H1 (cell line): ENCODE results near the gene NOX5. TPM values are rescaled to one million over a fixed set of nuclear protein-coding genes. Genes with fewer than 3 reads are reported as not detected.

Source experiments
- CTCF ChIA-PET: fragments of 300-600 bp; sonication (Branson Sonifier 250); formaldehyde crosslinking; loops from one replicate; lab custom pipeline; 2021; ENCODE audit not compliant: partially characterized antibody; lab: Charles Lee
- POLR2A ChIA-PET: fragments of 300-600 bp; sonication (Branson Sonifier 250); formaldehyde crosslinking; loops from one replicate; lab custom pipeline; 2021; ENCODE audit warnings: inconsistent platforms; ENCODE audit not compliant: partially characterized antibody; lab: Charles Lee
- DNase-seq, 2 experiments: peaks; one replicate each; pipeline versions ENCODE4 v3.0.0 to v3.0.0-alpha.2; 2010 to 2022; ENCODE audit warnings: low spot score in 2 of 2, low read depth in 1 of 2, mixed read lengths in 1 of 2
- FAIRE-seq: peaks from 2 replicates; lab custom pipeline; 2011; peaks lifted over from hg19 to GRCh38; lab: Jason Lieb, UNC
- H2AFZ ChIP-seq: 2 replicates; pipeline ENCODE4 v1.8.1; 2012; ENCODE audit warnings: low read length, inconsistent platforms
- H2AK5ac ChIP-seq: 2 replicates; pipeline ENCODE4 v1.6.1; 2013; ENCODE audit warnings: low read depth, low read length
- H2BK120ac ChIP-seq: replicated peaks from 2 replicates; pipeline ENCODE3; 2013; ENCODE audit warnings: low read depth, low read length, inconsistent platforms
- H2BK12ac ChIP-seq: 2 replicates; pipeline ENCODE4 v1.6.1; 2013; ENCODE audit warnings: low read depth, low read length
- H2BK15ac ChIP-seq: 2 replicates; pipeline ENCODE4 v1.6.1; 2013; ENCODE audit warnings: low read length
- H2BK20ac ChIP-seq: 2 replicates; pipeline ENCODE4 v1.6.1; 2013; ENCODE audit warnings: low read length
- H2BK5ac ChIP-seq: 2 replicates; pipeline ENCODE4 v1.6.1; 2013; ENCODE audit warnings: low read depth, low read length
- H3K14ac ChIP-seq: 2 replicates; pipeline ENCODE4 v1.6.1; 2013; ENCODE audit warnings: inconsistent platforms; ENCODE audit not compliant: insufficient read length
- H3K18ac ChIP-seq: 2 replicates; pipeline ENCODE4 v1.6.1; 2013; ENCODE audit warnings: low read length; ENCODE audit errors: extremely low read depth
- H3K23ac ChIP-seq: 2 replicates; pipeline ENCODE4 v1.6.1; 2013; ENCODE audit warnings: inconsistent platforms; ENCODE audit not compliant: insufficient read length
- H3K23me2 ChIP-seq: 2 replicates; pipeline ENCODE4 v1.6.1; 2013; ENCODE audit warnings: low read depth, low read length
- H3K27ac ChIP-seq: 2 replicates; pipeline ENCODE4 v1.6.1; 2011; ENCODE audit warnings: low read depth, low read length, inconsistent platforms
- H3K27me3 ChIP-seq, 4 experiments: replicated peaks in 1 of 4; 1 replicate in 1 of 4; 2 replicates in 3 of 4; pipeline versions ENCODE4 v1.6.1 to v1.8.1; 2011 to 2013; ENCODE audit warnings: low read length in 3 of 4, mild to moderate bottlenecking in 3 of 4, inconsistent platforms in 2 of 4, mixed read lengths in 2 of 4, moderate library complexity in 1 of 4; ENCODE audit not compliant: control insufficient read depth in 3 of 4, insufficient read depth in 3 of 4; ENCODE audit errors: extremely low read depth in 1 of 4
- H3K36me3 ChIP-seq, 4 experiments: 2 replicates each; pipeline versions ENCODE4 v1.6.1 to v1.8.1; 2011 to 2013; ENCODE audit warnings: mild to moderate bottlenecking in 4 of 4, low read length in 3 of 4, moderate library complexity in 2 of 4, control low read depth in 1 of 4, inconsistent platforms in 1 of 4; ENCODE audit not compliant: insufficient read depth in 4 of 4, control insufficient read depth in 2 of 4
- H3K4ac ChIP-seq: replicated peaks from 2 replicates; pipeline ENCODE3; 2013; ENCODE audit warnings: low read length, low read depth, mixed read lengths, inconsistent platforms; ENCODE audit not compliant: insufficient read length
- H3K4me1 ChIP-seq, 4 experiments: replicated peaks in 1 of 4; 1 replicate in 1 of 4; 2 replicates in 3 of 4; pipeline versions ENCODE4 v1.6.1 to v1.8.1; 2011 to 2013; ENCODE audit warnings: low read length in 3 of 4, inconsistent platforms in 2 of 4, mixed read lengths in 1 of 4; ENCODE audit not compliant: insufficient read depth in 4 of 4, control insufficient read depth in 3 of 4
- H3K4me2 ChIP-seq, 2 experiments: 2 replicates each; pipeline versions ENCODE4 v1.6.1 to v1.8.1; 2011 to 2013; ENCODE audit warnings: low read depth in 2 of 2, low read length in 2 of 2, control low read depth in 1 of 2, inconsistent platforms in 1 of 2, mild to moderate bottlenecking in 1 of 2; ENCODE audit not compliant: insufficient read depth in 1 of 2
- H3K4me3 ChIP-seq, 4 experiments: fragments of 200-600, 300-600 bp in 1 of 4; sonication (generic), shearing (Covaris generic), sonication (Bioruptor Twin) in 1 of 4; 2 replicates each; pipeline versions ENCODE4 v1.5.1 to v1.8.1; 2011 to 2016; ENCODE audit warnings: low read length in 4 of 4, low read depth in 3 of 4, control low read depth in 2 of 4, inconsistent platforms in 2 of 4, mild to moderate bottlenecking in 2 of 4, mixed read lengths in 1 of 4, moderate library complexity in 1 of 4; ENCODE audit not compliant: insufficient read depth in 2 of 4; ENCODE audit errors: extremely low read depth in 1 of 4
- H3K56ac ChIP-seq: replicated peaks from 2 replicates; pipeline ENCODE3; 2013; ENCODE audit warnings: low read depth, mild to moderate bottlenecking, mixed read lengths, low read length, inconsistent platforms; ENCODE audit not compliant: insufficient read length
- H3K79me1 ChIP-seq: 2 replicates; pipeline ENCODE4 v1.6.1; 2013; ENCODE audit warnings: low read depth, low read length, control low read depth
- H3K79me2 ChIP-seq, 2 experiments: 2 replicates each; pipeline versions ENCODE4 v1.6.1 to v1.8.1; 2012 to 2013; ENCODE audit warnings: low read length in 2 of 2, mild to moderate bottlenecking in 2 of 2, inconsistent platforms in 1 of 2; ENCODE audit not compliant: insufficient read depth in 2 of 2, control insufficient read depth in 1 of 2
- H3K9ac ChIP-seq, 4 experiments: replicated peaks in 1 of 4; 1 replicate in 1 of 4; 2 replicates in 3 of 4; pipeline versions ENCODE4 v1.6.1 to v1.8.1; 2011 to 2013; ENCODE audit warnings: low read depth in 3 of 4, low read length in 3 of 4, control low read depth in 2 of 4, mild to moderate bottlenecking in 2 of 4, moderate library complexity in 2 of 4, inconsistent platforms in 1 of 4; ENCODE audit errors: extremely low read depth in 1 of 4
- H3K9me3 ChIP-seq, 2 experiments: 2 replicates each; pipeline versions ENCODE4 v1.6.1 to v1.8.1; 2012 to 2013; ENCODE audit warnings: mild to moderate bottlenecking in 2 of 2, moderate library complexity in 2 of 2, control low read depth in 1 of 2, inconsistent platforms in 1 of 2, low read depth in 1 of 2, low read length in 1 of 2, mixed read lengths in 1 of 2; ENCODE audit not compliant: insufficient read depth in 2 of 2
- H4K20me1 ChIP-seq, 2 experiments: replicated peaks in 1 of 2; 2 replicates each; pipeline versions ENCODE3 to v1.8.1; 2011 to 2013; ENCODE audit warnings: inconsistent platforms in 2 of 2, low read length in 2 of 2, mild to moderate bottlenecking in 1 of 2; ENCODE audit not compliant: insufficient read depth in 2 of 2, control insufficient read depth in 1 of 2
- H4K5ac ChIP-seq: 2 replicates; pipeline ENCODE4 v1.6.1; 2013; ENCODE audit warnings: low read length, low read depth, mixed read lengths, inconsistent platforms; ENCODE audit not compliant: insufficient read length
- H4K8ac ChIP-seq: 2 replicates; pipeline ENCODE4 v1.8.0; 2013; ENCODE audit warnings: mild to moderate bottlenecking, moderate library complexity, low read length, inconsistent platforms; ENCODE audit not compliant: insufficient read depth; ENCODE audit errors: extremely low read depth
- H4K91ac ChIP-seq: replicated peaks from 2 replicates; pipeline ENCODE3; 2013; ENCODE audit warnings: low read length, mixed read lengths, inconsistent platforms; ENCODE audit not compliant: insufficient read length
- BCL11A ChIP-seq, 2 experiments: IDR thresholded peaks; one replicate each; pipeline ENCODE4 v1.6.1; 2011; ENCODE audit warnings: low read depth in 2 of 2, low read length in 2 of 2, mild to moderate bottlenecking in 2 of 2
- CBX5 ChIP-seq: fragments of 300-800, 300-1000 bp; sonication (generic); IDR thresholded peaks from 2 replicates; pipeline ENCODE4 v1.7.1; 2016; ENCODE audit warnings: antibody characterized with exemption, low read length, low read depth
- CBX8 ChIP-seq: fragments of 300-800, 300-1000 bp; sonication (generic); IDR thresholded peaks from 2 replicates; pipeline ENCODE4 v1.7.1; 2016; ENCODE audit warnings: low read depth, low read length, borderline replicate concordance
- CEBPB ChIP-seq: IDR thresholded peaks from 2 replicates; pipeline ENCODE4 v1.6.1; 2012; ENCODE audit warnings: low read depth, low read length
- CREB1 ChIP-seq: IDR thresholded peaks from 2 replicates; pipeline ENCODE4 v1.6.1; 2012; ENCODE audit warnings: inconsistent platforms
- E2F6 ChIP-seq: IDR thresholded peaks from 2 replicates; pipeline ENCODE4 v1.6.1; 2012; ENCODE audit warnings: inconsistent platforms
- EGR1 ChIP-seq: IDR thresholded peaks from 2 replicates; pipeline ENCODE4 v1.6.1; 2011; ENCODE audit warnings: low read depth, low read length, borderline replicate concordance
- GABPA ChIP-seq: IDR thresholded peaks from 2 replicates; pipeline ENCODE4 v1.6.1; 2011; ENCODE audit warnings: mild to moderate bottlenecking, low read length, moderate library complexity, borderline replicate concordance; ENCODE audit not compliant: insufficient read depth
- PHF8 ChIP-seq: fragments of 200-600 bp; sonication (generic); conservative IDR thresholded peaks from 2 replicates; pipeline ENCODE4 v1.7.1; 2012; ENCODE audit warnings: low read depth, mild to moderate bottlenecking, inconsistent platforms, low read length, moderate library complexity
- POLR2A ChIP-seq, 2 experiments: IDR thresholded peaks; 1 replicate in 1 of 2; 2 replicates in 1 of 2; pipeline ENCODE4 v1.6.1; 2011; ENCODE audit warnings: low read depth in 2 of 2, low read length in 2 of 2, mild to moderate bottlenecking in 2 of 2; ENCODE audit errors: control extremely low read depth in 1 of 2
- SAP30 ChIP-seq: fragments of 300-600 bp; sonication (generic); IDR thresholded peaks from 2 replicates; pipeline ENCODE4 v1.7.1; 2012; ENCODE audit warnings: low read length, moderate library complexity, mild to moderate bottlenecking, inconsistent platforms; ENCODE audit not compliant: insufficient read depth, insufficient replicate concordance
- SIN3A ChIP-seq, 2 experiments: IDR thresholded peaks in 1 of 2; conservative IDR thresholded peaks in 1 of 2; 2 replicates each; pipeline ENCODE4 v1.6.1; 2011 to 2012; ENCODE audit warnings: low read length in 2 of 2, improper control_type of control experiment in 1 of 2, low read depth in 1 of 2, mild to moderate bottlenecking in 1 of 2
- SP4 ChIP-seq: IDR thresholded peaks from 2 replicates; pipeline ENCODE4 v1.6.1; 2012; ENCODE audit warnings: low read length, inconsistent platforms
- SRF ChIP-seq: IDR thresholded peaks from 2 replicates; pipeline ENCODE4 v1.6.1; 2011; ENCODE audit warnings: mild to moderate bottlenecking, low read depth, low read length, moderate library complexity
- WGBS, 2 experiments: shearing (Covaris generic) in 1 of 2; methylation state at CpG; one replicate each; pipeline versions ENCODE4 v1.1.6 to v1.1.7; 2013 to 2015; ENCODE audit warnings: low lambda C conversion rate in 2 of 2, mixed read lengths in 2 of 2, inconsistent platforms in 1 of 2, low coverage in 1 of 2, missing lambda C conversion rate in 1 of 2; ENCODE audit not compliant: insufficient replicate concordance in 2 of 2, insufficient coverage in 1 of 2, insufficient read length in 1 of 2; ENCODE audit errors: extremely low coverage in 1 of 2, missing lambda C conversion rate in 1 of 2; 5-methylcytosine and 5-hydroxymethylcytosine counted together
- polyA plus RNA-seq, 7 experiments: library from polyadenylated mRNA; depleted of rRNA in 3 of 7; stranded (reverse) in 5 of 7; unstranded in 2 of 7; fragments of >200 nt in 5 of 7; fragments of 200-250 nt in 2 of 7; gene quantifications; 1 replicate in 5 of 7; 2 replicates in 1 of 7; 4 replicates in 1 of 7; pipeline versions ENCODE4 v1.2.1 to v1.2.3, GENCODE V29; 2011 to 2013; ENCODE audit warnings: missing spikeins in 2 of 7, mixed read lengths in 2 of 7
- total RNA-seq: library from RNA; stranded (reverse); fragmentation: NEBNext Ultra II Directional; extraction: Animal tissue kit (Norgen Biotek cat#: 25700); gene quantifications from 2 replicates; pipeline ENCODE4 v1.2.1, GENCODE V29; 2021

NOX5 gene
- total and polyA plus RNA-seq, 2 of the 8 experiments (the other 6 are each of a cell fraction or from before 2014, with no cell fraction given): under 0.01 TPM; not detected in 1

- 95% methylated on average over 2 of the region's 2 CpGs; no CpG with 5 or more reads in 1 of the 2 experiments for WGBS, 2 experiments
- H3K14ac ChIP-seq: no peak overlapping the region
- no peak overlapping the region for H2BK12ac ChIP-seq
- no peak overlapping the region for H2AK5ac ChIP-seq
- no peak overlapping the region for H4K5ac ChIP-seq
- H3K27ac ChIP-seq: no peak overlapping the region
- no peak overlapping the region for H3K9ac ChIP-seq
- no peaks in the 10 kb centered on the region for H3K79me2 ChIP-seq
- no peak overlapping the region for H3K4ac ChIP-seq
- POLR2A ChIA-PET: no interaction called here
- no peaks in the 10 kb centered on the region for H3K9me3 ChIP-seq
- H2BK120ac ChIP-seq: no peak overlapping the region
- H4K20me1 ChIP-seq: no peaks in the 10 kb centered on the region
- H3K56ac ChIP-seq: no peak overlapping the region
- no peak overlapping the region for H3K18ac ChIP-seq
- H2BK5ac ChIP-seq: no peak overlapping the region
- no peak overlapping the region for H2BK15ac ChIP-seq
- CTCF ChIA-PET: interaction anchor here (1.4 to 3.3 kb wide), 2 partner anchors 10 to 14 kb away, joined by 3 to 25 read pairs; no protein-coding TSS in a partner anchor
- no peak overlapping the region for H3K23ac ChIP-seq
- H3K23me2 ChIP-seq: no peaks in the 10 kb centered on the region
- TF ChIP-seq SIN3A (conservative IDR thresholded peaks at IDR 0.05 in 1 of 2, IDR thresholded peaks at IDR 0.05 in 1 of 2; ENCODE audit: low read depth in 1 of 2, low read length in 2 of 2) (no peak), SP4 (no peak), SAP30 (no peak), CBX8 (no peak), BCL11A (IDR thresholded peaks at IDR 0.05; ENCODE audit: low read depth in 2 of 2, low read length in 2 of 2) (no peak), CBX5 (no peak), E2F6 (no peak), GABPA (no peak), EGR1 (no peak), CREB1 (no peak), POLR2A (IDR thresholded peaks at IDR 0.05; ENCODE audit: control extremely low read depth in 1 of 2, low read depth in 2 of 2, low read length in 2 of 2) (no peak), PHF8 (no peak), CEBPB (no peak), SRF (no peak)
- TF ChIP-seq, all 59 proteins: peak for 0
- Histone ChIP-seq H3K79me1 (no peaks in the 10 kb centered on the region), H2AFZ (no peak overlapping the region), H3K27me3 (no peaks in the 10 kb centered on the region), H2BK20ac (no peak overlapping the region), H3K4me2 (no peak overlapping the region), H4K91ac (no peak overlapping the region), H3K4me3 (no peak overlapping the region), H3K36me3 (no peaks in the 10 kb centered on the region), H4K8ac (no peak overlapping the region), H3K4me1 (peaks cover 0 to 8% (median 0%) of the 10 kb centered on the region in 4 experiments; a peak in 3 of 7 replicates)
- DNase-seq (no peak), FAIRE-seq (no peak)
Observed at GRCh38 chr15:69021895-69022294, 7.4 kb downstream of the NOX5 start.
